ENCODE measurements around the gene CPPED1. TPM values are rescaled to one million over a fixed set of nuclear protein-coding genes. Genes with fewer than 3 reads are reported as not detected.

The CPPED1 gene
- total and polyA plus RNA-seq, 10 of the 15 experiments (the other 5 are each of a cell fraction or from before 2014, with no cell fraction given), result 7.1 to 39.0 (median 16.0) TPM

- TF ChIP-seq PRDM15 (CRISPR knock-in tag; IDR thresholded peaks at IDR 0.05) (no peak), CUX1 (IDR thresholded peaks at IDR 0.05; ENCODE audit: insufficient replicate concordance, low read depth, low read length) (no peak), SP1 (IDR thresholded peaks at IDR 0.05; ENCODE audit: low read depth, low read length) (no peak), SREBF2 (IDR thresholded peaks at IDR 0.05; ENCODE audit: low read length) (no peak), CHD1 (IDR thresholded peaks at IDR 0.05; ENCODE audit: low read depth, low read length) (no peak)
Measured at GRCh38 chr16:12678983-12679382, 124.7 kb downstream of the CPPED1 start (continued).
